IPS-20b (cell line): Measurements from ENCODE around the gene TRH.

Source experiments
- H3K27ac ChIP-seq: one replicate; pipeline ENCODE4 v1.5.1; 2013; ENCODE audit warnings: low read length
- H3K27me3 ChIP-seq: 2 replicates; pipeline ENCODE4 v1.6.1; 2013; ENCODE audit warnings: mild to moderate bottlenecking, low read length, inconsistent platforms; ENCODE audit not compliant: insufficient read depth
- H3K36me3 ChIP-seq: 2 replicates; pipeline ENCODE4 v1.6.1; 2013; ENCODE audit warnings: low read depth, mild to moderate bottlenecking, inconsistent platforms, low read length, moderate library complexity; ENCODE audit not compliant: insufficient read depth
- H3K4me1 ChIP-seq: 2 replicates; pipeline ENCODE4 v1.6.1; 2013; ENCODE audit warnings: mild to moderate bottlenecking, control low read depth, inconsistent platforms, low read length, moderate library complexity; ENCODE audit not compliant: insufficient read depth
- H3K4me3 ChIP-seq: 2 replicates; pipeline ENCODE4 v1.5.1; 2013; ENCODE audit warnings: mild to moderate bottlenecking, low read length, inconsistent platforms
- H3K9ac ChIP-seq: 2 replicates; pipeline ENCODE4 v1.6.1; 2013; ENCODE audit warnings: low read depth, mild to moderate bottlenecking, inconsistent platforms, low read length, moderate library complexity
- H3K9me3 ChIP-seq: 2 replicates; pipeline ENCODE4 v1.6.1; 2013; ENCODE audit warnings: mild to moderate bottlenecking, low read depth, low read length, inconsistent platforms; ENCODE audit not compliant: insufficient read depth

Gene TRH

DNA sequence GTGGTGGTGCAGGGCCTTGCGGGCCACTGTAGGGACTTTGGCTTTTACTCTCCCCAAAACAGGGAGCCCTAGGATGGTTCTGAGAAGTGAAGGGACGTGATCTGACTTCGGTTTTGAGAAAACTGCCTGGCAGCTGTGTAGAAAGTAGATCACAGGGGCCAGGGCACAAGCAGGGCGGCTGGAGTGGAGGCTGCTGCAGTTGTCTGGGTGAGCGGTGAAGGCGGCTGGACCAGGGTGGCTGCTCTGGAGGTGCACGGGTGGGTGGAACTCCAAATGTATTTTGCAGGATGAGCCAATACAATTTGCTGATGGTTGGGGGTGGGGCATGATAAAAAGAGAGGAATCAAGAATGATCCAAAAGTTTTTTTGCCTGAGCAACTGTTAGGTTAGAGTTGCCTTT is 29.8 kb upstream of the TRH start:
- H3K36me3 ChIP-seq, result no peaks in the 10 kb centered on the region
- H3K9me3 ChIP-seq, result no peaks in the 10 kb centered on the region
- no peak overlapping the region for H3K9ac ChIP-seq
- no peak overlapping the region for H3K27ac ChIP-seq
- peaks cover 6% of the 10 kb centered on the region for H3K27me3 ChIP-seq
- no peak overlapping the region for H3K4me3 ChIP-seq
- no peaks in the 10 kb centered on the region for H3K4me1 ChIP-seq

DNA sequence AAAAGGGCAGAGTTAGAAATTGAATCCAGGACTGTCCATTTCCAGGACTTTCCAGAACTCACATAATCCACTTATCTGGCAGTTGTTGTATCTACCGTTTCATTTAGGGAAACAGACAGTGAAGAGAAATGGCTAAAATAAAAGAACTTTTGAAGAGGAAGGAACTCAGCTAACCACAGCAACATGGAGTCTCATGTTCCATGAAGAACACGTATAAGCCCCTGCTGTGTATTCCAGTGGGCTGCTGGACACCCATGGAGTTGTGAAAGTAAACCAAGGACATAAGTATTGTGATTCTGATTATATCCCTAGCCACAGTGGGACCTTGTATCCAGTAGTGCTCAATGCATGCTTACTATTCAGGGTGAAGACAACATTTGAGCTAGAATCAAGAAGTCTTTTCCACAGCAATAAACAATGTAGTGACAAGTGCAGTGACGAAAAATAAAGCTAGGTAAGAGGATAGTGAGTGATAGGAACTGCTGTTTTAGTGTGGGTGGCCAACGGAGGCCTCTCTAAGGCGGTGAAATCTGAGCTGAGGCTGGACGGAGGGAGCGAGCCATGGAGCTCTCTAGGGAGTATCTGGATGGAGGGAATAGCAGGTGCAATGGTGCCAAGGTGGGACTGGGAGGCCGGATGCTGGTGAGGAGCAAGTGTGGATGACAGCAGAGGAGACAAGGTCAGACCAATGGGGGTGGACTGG is 26.8 kb upstream of the TRH start:
- H3K9me3 ChIP-seq, result no peaks in the 10 kb centered on the region
- no peaks in the 10 kb centered on the region for H3K36me3 ChIP-seq
- H3K27ac ChIP-seq, result no peak overlapping the region
- H3K4me3 ChIP-seq, result no peak overlapping the region
- peaks cover 6% of the 10 kb centered on the region for H3K27me3 ChIP-seq
- H3K9ac ChIP-seq, result no peak overlapping the region
- no peaks in the 10 kb centered on the region for H3K4me1 ChIP-seq

DNA sequence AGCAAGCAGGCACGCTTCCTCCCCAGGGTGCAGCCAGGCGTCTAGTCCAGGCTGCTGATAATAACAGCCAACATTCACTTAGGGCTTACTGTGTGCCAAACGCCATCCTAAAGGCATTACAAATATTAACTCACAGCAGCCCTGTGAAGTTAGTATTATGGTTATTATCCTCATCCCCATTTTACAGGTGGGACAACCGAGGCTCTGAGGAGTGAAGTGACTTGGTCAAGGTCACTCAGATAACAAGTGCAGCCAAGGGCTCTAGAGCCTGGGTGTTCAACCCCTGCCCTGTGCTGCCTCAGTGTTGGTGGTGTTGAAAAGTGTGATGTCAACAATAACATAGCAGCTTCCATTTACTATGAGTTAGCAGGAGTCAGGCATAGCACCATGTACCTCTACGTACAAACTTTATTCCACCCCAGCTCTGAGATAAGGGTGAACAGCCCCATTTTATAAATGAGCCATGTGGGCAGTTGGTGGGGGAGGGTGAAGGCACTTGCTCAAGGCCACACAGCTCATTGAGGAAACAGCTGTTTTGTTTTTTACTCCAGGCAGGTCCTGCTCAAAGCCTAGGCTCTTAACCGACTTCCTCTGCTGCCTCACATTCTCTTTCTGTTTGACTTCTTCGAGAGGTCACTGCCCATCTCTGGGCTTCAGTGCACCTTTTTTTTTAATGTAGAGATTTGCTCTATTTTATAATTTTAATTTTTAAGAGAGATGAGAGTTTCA is 24.0 kb upstream of the TRH start:
- Histone ChIP-seq H3K9me3 (no peaks in the 10 kb centered on the region), H3K36me3 (no peaks in the 10 kb centered on the region), H3K4me3 (no peak overlapping the region), H3K9ac (no peak overlapping the region), H3K4me1 (no peaks in the 10 kb centered on the region), H3K27ac (no peak overlapping the region), H3K27me3 (peaks cover 15% of the 10 kb centered on the region)

DNA sequence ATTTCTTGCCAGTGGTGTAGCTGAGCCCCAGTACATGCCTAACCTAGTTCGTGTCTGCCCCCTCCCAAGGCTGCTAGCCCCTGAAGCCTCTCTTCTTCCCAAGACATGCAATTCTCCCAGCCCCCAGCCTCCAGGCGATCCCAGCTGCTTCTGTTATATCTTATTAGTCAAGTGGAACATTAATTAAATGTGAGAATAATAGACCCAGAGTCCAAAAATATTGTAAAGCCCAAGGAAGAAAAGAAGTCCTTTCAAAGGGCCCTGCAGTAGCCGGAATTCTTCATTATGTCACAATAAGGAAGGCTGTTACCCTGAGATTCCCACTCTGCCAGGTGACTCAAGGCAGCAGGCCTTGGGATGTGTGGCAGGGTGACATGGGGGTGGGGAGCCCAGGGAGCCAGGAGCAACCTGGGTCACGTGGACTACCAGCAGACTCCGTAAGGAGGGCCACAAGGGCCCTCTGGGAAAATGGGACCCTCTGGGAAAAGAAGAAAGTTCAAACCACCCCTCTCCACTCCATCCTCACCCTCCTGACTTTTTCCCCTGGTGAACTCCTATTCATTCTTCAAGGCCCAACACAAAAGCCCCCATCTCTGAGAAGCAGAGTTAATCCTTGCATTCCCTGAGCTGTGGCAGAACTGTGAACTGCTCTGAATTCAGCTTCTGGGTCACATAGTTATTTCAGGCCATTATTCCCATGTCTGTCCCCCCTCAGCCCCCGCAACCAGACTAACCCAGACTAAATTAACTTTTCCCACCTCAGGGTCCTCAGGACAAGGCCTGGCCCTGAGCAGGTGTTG is 21.8 kb upstream of the TRH start:
- no peak overlapping the region for H3K4me3 ChIP-seq
- no peaks in the 10 kb centered on the region for H3K4me1 ChIP-seq
- peaks cover 17% of the 10 kb centered on the region for H3K27me3 ChIP-seq
- H3K27ac ChIP-seq, result no peak overlapping the region
- H3K36me3 ChIP-seq, result no peaks in the 10 kb centered on the region
- H3K9ac ChIP-seq, result no peak overlapping the region
- H3K9me3 ChIP-seq, result no peaks in the 10 kb centered on the region

DNA sequence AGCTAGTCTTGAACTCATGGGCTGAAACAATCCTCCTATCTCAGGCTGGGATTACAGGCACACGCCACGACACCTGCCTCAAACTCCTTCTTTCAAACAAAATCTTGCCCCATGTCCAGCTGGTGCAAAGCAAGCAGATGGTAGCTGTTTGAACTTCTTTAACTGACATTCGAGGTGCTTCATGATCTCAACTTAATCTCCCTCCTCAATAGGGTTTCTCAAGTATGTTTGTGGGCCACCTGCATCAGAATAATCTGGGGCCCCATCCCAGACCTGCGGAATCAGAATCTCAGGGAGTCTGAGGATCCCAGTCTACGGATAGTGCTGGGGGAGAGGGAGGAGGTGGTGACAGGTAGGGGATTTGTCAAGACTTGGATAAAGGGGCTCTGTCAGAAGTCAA is 20.9 kb upstream of the TRH start:
- H3K4me3 ChIP-seq, result no peak overlapping the region
- peaks cover 19% of the 10 kb centered on the region for H3K27me3 ChIP-seq
- H3K36me3 ChIP-seq, result no peaks in the 10 kb centered on the region
- H3K4me1 ChIP-seq, result no peaks in the 10 kb centered on the region
- no peak overlapping the region for H3K27ac ChIP-seq
- no peaks in the 10 kb centered on the region for H3K9me3 ChIP-seq
- H3K9ac ChIP-seq, result no peak overlapping the region

DNA sequence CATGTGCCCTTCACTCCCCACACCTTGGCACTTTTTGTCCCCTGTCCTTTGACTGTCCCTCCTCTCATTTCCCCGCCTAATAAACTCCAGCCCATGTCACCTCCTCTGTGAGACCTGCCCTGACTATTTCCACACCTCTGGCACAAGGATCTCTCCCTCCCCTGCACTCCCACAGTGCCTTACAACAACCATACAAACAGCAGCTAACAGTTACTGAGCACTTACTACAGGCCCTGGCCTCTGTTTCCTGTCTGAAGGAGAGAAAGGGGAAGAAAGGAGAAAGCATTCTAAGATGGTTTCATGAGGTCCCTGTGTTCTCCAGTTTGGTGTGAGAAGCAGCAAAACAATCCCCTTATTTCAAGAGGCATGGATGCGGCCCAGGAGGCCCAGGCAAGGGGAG is 20.0 kb upstream of the TRH start:
- H3K27me3 ChIP-seq, result peaks cover 13% of the 10 kb centered on the region; the same call in 1 of the 2 replicates

DNA sequence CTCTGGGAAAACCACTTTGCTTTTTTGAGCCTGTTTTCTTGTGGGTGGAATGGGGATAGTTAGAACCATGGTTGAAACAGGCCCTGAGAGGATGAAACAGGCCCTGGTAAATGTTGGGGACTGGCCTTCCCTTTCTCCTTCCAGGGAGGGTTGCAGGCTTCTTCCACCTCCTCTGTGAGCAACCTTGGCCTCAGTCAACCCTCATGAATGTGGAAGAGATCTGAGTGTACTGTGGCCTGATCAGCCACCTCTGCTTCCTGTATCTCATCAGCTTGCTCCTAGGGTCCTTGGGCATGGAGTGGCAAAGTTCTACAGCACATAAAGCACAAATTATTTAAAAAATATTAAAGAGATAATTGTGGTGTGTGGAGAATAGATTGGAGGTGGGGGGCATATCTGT is 17.6 kb upstream of the TRH start:
- Histone ChIP-seq H3K27ac (no peak overlapping the region), H3K4me3 (no peak overlapping the region), H3K36me3 (no peaks in the 10 kb centered on the region), H3K27me3 (peaks cover 20% of the 10 kb centered on the region; the same call in 1 of the 2 replicates), H3K4me1 (no peaks in the 10 kb centered on the region), H3K9me3 (no peaks in the 10 kb centered on the region), H3K9ac (no peak overlapping the region)

More for the DNA sequence above, 20.0 kb upstream of the TRH start:
- H3K4me1 ChIP-seq, result no peaks in the 10 kb centered on the region
- H3K9ac ChIP-seq, result no peak overlapping the region
- no peak overlapping the region for H3K27ac ChIP-seq
- no peaks in the 10 kb centered on the region for H3K36me3 ChIP-seq
- H3K4me3 ChIP-seq, result no peak overlapping the region
- no peaks in the 10 kb centered on the region for H3K9me3 ChIP-seq

DNA sequence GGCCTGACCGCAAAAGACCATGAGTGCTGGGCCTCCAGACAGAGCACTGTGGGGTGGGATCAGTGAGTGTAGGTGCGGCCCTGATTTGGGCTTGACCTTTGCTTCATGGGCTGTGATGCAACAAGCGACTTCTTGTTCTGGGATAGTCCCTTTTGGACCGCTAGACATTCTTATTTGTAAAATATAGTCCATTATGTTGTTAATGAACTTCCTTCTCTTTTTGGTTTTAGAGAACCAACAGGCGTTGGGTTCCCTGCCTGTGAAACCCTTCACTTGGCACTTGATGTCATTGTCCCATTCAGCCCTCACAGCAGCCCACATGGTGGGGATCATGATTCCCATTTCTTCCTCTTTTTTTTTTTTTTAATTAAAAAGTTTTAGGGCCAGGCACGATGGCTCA is 15.8 kb upstream of the TRH start:
- H3K4me1 ChIP-seq, result no peaks in the 10 kb centered on the region
- H3K9ac ChIP-seq, result no peak overlapping the region
- H3K36me3 ChIP-seq, result no peaks in the 10 kb centered on the region
- H3K4me3 ChIP-seq, result no peak overlapping the region
- H3K27me3 ChIP-seq, result peaks cover 21% of the 10 kb centered on the region
- H3K9me3 ChIP-seq, result no peaks in the 10 kb centered on the region
- no peak overlapping the region for H3K27ac ChIP-seq

DNA sequence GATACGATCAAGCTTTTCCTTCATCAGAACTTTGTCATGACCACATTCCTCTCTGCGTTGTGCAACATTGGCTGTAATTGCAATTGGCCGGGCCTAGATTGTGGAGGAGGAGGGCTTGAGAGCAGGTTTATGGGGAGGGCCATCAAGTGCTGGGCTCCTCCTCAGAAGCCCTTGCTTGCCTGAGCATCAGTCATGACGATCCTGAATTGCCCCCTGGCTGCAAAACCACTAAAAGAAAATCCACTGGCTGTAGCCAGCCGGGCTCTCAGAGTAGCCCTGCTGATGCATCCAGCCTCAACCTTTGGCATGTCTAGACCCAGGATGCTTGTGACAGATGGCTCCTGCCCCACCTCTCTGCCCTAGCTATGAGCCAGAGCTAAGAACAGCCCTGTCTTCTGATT is 13.4 kb upstream of the TRH start:
- no peak overlapping the region for H3K9ac ChIP-seq
- H3K9me3 ChIP-seq, result no peaks in the 10 kb centered on the region
- H3K4me3 ChIP-seq, result no peak overlapping the region
- H3K36me3 ChIP-seq, result no peaks in the 10 kb centered on the region
- H3K27me3 ChIP-seq, result peaks cover 20% of the 10 kb centered on the region
- H3K4me1 ChIP-seq, result no peaks in the 10 kb centered on the region
- H3K27ac ChIP-seq, result no peak overlapping the region

DNA sequence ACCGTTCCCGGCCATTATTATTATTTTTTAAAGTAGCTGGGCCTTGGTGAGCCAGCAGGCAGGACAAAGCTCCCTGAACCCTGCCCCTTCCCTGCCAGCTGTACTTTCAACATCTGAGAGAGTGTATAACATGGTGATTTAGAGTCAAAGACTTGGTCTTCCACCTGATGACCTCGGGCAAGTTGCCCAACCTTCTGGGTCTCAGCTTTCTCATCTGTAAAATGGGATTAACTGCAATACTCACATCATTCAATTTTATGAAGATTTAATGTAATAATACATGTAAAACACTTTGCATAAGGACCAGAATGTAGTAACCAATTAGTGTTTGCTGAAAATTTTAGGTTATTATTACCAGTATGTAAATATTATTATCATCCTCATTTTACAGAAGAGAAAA is 11.9 kb upstream of the TRH start:
- no peaks in the 10 kb centered on the region for H3K36me3 ChIP-seq
- H3K4me3 ChIP-seq, result no peak overlapping the region
- H3K9me3 ChIP-seq, result no peaks in the 10 kb centered on the region
- peaks cover 35% of the 10 kb centered on the region for H3K27me3 ChIP-seq
- H3K4me1 ChIP-seq, result no peaks in the 10 kb centered on the region
- H3K9ac ChIP-seq, result no peak overlapping the region
- H3K27ac ChIP-seq, result no peak overlapping the region

DNA sequence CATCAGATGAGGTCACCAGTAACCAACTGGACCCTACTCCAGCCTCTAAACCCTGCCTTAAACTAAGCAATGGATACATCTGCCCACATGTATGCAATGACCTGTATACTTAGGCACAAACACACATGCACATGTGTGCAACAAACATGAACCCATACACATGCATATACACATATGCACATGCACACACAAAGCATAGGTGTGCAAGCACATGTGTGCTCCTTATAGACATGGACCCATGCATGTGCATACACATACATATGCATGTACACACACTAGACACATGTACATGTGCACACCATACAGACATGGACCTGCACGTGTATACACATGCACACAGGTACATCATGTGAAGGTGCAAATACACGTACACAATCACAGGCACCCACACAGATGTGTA is 8.6 kb upstream of the TRH start:
- Histone ChIP-seq H3K27me3 (peaks cover 59% of the 10 kb centered on the region), H3K27ac (no peak overlapping the region), H3K9me3 (no peaks in the 10 kb centered on the region), H3K36me3 (no peaks in the 10 kb centered on the region), H3K9ac (no peak overlapping the region), H3K4me3 (no peak overlapping the region), H3K4me1 (peaks cover 4% of the 10 kb centered on the region; the same call in 1 of the 2 replicates)
